ENCODE results near the gene IL7R.

Gene IL7R

DNA sequence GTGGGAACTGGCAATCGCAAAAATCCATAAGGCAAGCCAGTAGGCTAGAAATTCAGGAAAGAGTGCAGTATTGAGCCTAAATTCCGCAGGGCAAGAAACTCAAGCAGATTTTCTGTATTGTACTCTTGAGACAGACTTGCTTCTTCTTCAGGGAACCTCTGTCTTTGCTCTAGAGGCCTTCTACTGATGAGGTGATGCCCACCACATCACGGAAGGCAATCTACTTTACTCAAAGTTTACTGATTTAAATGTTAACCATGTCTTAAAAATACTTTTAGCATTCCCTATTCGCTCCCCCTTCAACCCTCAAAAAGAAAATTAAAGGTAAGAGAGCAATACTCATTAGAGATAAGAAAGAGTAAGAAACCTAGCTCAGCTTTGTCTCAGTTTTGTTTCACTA is 11.3 kb downstream of the IL7R start:
- H3K9me3 ChIP-seq (ENCODE audit: low read length), result no peaks in the 10 kb centered on the region
- H3K27me3 ChIP-seq (ENCODE audit: insufficient read depth, low read length), result peaks cover 6% of the 10 kb centered on the region
- no peaks in the 10 kb centered on the region for H3K36me3 ChIP-seq (ENCODE audit: insufficient read depth, low read length)
- no peaks in the 10 kb centered on the region for H3K4me1 ChIP-seq (ENCODE audit: insufficient read depth, low read length)
- no peak overlapping the region for H3K4me3 ChIP-seq (ENCODE audit: low read length)
- no peak overlapping the region for H2AFZ ChIP-seq (ENCODE audit: low read depth, low read length)

DNA sequence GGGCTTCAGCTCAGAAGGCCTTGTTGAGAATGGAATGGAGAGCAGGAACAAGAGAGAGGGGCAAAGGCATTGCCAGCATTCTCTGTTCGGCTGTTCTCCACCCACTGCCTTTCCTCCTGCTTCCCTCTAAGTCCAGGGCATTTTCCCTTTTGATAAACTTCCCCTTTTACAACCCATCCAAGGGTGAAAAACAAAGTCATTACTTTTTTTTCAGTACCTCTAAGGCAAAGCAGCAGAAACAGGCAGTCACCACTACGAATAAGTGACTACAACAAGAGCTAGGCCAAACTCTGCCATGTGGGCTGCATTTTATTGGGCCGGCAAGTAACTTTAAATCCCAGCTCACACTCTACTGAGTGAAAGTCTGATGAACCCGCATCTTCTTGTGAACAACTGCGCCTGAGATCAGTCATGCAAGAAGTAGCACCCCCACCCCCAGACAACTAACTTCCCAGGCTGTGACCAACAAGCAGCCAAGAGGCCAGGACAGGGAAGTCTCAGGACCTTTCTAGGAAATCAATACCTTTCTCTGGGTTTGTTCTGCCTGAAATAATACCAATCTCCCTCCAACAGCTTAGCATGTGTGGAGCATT is 13.1 kb downstream of the IL7R start:
- Histone ChIP-seq H3K36me3 (ENCODE audit: insufficient read depth, low read length) (no peaks in the 10 kb centered on the region), H3K4me1 (ENCODE audit: insufficient read depth, low read length) (no peaks in the 10 kb centered on the region), H3K4me3 (ENCODE audit: low read length) (no peak overlapping the region), H3K9me3 (ENCODE audit: low read length) (no peaks in the 10 kb centered on the region), H3K27me3 (ENCODE audit: insufficient read depth, low read length) (peaks cover 3% of the 10 kb centered on the region), H2AFZ (ENCODE audit: low read depth, low read length) (no peak overlapping the region)

DNA sequence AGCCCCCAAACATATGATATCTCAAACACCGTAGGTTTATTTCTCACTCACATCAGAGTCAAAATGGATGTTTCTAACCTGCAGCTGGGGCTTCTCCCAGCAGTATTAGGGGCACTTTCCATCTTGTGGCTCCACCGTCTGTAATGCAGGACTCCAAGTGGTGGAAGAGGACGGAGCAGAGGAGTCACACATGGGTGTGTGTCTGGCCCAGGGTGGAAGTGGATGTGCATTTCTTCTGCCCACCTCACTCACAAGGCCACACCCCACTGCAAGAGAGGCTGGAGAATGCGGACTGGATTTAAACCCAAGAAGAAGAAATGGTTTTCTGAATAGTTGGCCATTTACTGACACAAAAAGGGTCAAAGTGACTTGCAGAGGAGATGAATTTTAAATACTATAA is 13.9 kb downstream of the IL7R start:
- no peaks in the 10 kb centered on the region for H3K36me3 ChIP-seq (ENCODE audit: insufficient read depth, low read length)
- H3K4me1 ChIP-seq (ENCODE audit: insufficient read depth, low read length), result no peaks in the 10 kb centered on the region
- peaks cover 3% of the 10 kb centered on the region for H3K27me3 ChIP-seq (ENCODE audit: insufficient read depth, low read length)
- H2AFZ ChIP-seq (ENCODE audit: low read depth, low read length), result no peak overlapping the region
- H3K4me3 ChIP-seq (ENCODE audit: low read length), result no peak overlapping the region
- no peaks in the 10 kb centered on the region for H3K9me3 ChIP-seq (ENCODE audit: low read length)

DNA sequence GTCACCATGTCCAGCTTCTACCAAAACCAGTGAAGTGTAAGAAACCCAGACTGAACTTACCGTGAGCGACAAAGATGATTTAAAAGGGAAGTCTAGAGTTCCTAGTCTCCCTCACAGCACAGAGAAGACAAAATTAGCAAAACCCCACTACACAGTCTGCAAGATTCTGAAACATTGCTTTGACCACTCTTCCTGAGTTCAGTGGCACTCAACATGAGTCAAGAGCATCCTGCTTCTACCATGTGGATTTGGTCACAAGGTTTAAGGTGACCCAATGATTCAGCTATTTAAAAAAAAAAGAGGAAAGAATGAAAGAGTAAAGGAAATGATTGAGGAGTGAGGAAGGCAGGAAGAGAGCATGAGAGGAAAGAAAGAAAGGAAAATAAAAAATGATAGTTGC is 19.8 kb downstream of the IL7R start:
- Histone ChIP-seq H2AFZ (ENCODE audit: low read depth, low read length) (no peak overlapping the region), H3K9me3 (ENCODE audit: low read length) (no peaks in the 10 kb centered on the region), H3K4me1 (ENCODE audit: insufficient read depth, low read length) (peaks cover 2% of the 10 kb centered on the region), H3K27me3 (ENCODE audit: insufficient read depth, low read length) (no peaks in the 10 kb centered on the region), H3K4me3 (ENCODE audit: low read length) (no peak overlapping the region), H3K36me3 (ENCODE audit: insufficient read depth, low read length) (no peaks in the 10 kb centered on the region)

DNA sequence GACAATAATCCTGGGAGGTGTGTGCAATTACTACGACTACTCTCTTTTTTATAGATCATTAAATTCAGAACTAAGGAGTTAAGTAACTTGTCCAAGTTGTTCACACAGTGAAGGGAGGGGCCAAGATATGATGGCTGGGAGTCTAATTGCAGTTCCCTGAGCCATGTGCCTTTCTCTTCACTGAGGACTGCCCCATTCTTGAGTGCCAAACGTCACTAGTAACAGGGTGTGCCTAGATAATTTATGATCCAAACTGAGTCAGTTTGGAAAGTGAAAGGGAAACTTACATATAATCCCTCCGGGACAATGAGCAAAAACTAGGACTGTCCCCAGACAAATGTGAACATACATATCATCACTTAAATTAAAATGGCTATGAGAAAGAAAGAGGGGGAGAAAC is 20.2 kb downstream of the IL7R start:
- Histone ChIP-seq H3K4me3 (ENCODE audit: low read length) (no peak overlapping the region), H3K4me1 (ENCODE audit: insufficient read depth, low read length) (peaks cover 2% of the 10 kb centered on the region), H2AFZ (ENCODE audit: low read depth, low read length) (no peak overlapping the region), H3K36me3 (ENCODE audit: insufficient read depth, low read length) (no peaks in the 10 kb centered on the region), H3K27me3 (ENCODE audit: insufficient read depth, low read length) (no peaks in the 10 kb centered on the region), H3K9me3 (ENCODE audit: low read length) (no peaks in the 10 kb centered on the region)

DNA sequence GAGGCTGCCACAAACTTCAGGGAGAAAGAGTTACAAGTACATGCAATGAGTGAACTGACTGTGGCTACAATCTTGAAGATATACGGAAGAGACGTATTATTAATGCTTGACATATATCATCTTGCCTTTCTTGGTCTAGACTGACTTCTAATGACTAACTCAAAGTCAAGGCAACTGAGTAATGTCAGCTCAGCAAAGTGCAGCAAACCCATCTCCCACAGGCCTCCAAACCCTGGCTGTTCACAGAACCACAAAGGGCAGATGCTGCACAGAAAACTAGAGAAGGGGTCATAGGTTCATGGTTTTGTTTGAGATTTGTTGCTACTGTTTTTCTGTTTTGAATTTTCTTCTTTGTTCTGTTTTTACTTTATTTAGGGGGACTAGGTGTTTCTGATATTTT is 21.0 kb downstream of the IL7R start:
- peaks cover 2% of the 10 kb centered on the region for H3K4me1 ChIP-seq (ENCODE audit: insufficient read depth, low read length)
- H3K27me3 ChIP-seq (ENCODE audit: insufficient read depth, low read length), result no peaks in the 10 kb centered on the region
- H3K4me3 ChIP-seq (ENCODE audit: low read length), result no peak overlapping the region
- no peak overlapping the region for H2AFZ ChIP-seq (ENCODE audit: low read depth, low read length)
- no peaks in the 10 kb centered on the region for H3K36me3 ChIP-seq (ENCODE audit: insufficient read depth, low read length)
- no peaks in the 10 kb centered on the region for H3K9me3 ChIP-seq (ENCODE audit: low read length)

DNA sequence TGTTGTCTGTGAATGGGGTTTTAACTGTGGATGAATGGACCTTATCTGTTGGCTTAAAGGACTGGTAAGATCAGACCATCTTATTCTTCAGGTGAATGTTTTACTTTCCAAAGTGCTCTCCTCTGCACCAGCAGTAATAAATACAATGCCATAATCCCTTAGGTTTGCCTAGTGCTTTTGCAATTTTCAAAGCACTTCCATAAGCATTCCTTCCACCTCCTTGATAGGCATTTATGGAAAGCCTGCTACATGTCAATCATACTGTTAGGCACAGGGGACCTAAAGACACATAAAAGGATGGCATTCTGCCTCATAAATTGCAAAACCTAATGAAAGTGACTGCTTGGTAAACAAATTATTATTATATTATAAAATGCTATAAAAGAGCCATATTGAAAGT is 21.4 kb downstream of the IL7R start:
- Histone ChIP-seq H3K36me3 (ENCODE audit: insufficient read depth, low read length) (no peaks in the 10 kb centered on the region), H3K4me3 (ENCODE audit: low read length) (no peak overlapping the region), H3K9me3 (ENCODE audit: low read length) (no peaks in the 10 kb centered on the region), H2AFZ (ENCODE audit: low read depth, low read length) (no peak overlapping the region), H3K27me3 (ENCODE audit: insufficient read depth, low read length) (no peaks in the 10 kb centered on the region), H3K4me1 (ENCODE audit: insufficient read depth, low read length) (peaks cover 2% of the 10 kb centered on the region)

DNA sequence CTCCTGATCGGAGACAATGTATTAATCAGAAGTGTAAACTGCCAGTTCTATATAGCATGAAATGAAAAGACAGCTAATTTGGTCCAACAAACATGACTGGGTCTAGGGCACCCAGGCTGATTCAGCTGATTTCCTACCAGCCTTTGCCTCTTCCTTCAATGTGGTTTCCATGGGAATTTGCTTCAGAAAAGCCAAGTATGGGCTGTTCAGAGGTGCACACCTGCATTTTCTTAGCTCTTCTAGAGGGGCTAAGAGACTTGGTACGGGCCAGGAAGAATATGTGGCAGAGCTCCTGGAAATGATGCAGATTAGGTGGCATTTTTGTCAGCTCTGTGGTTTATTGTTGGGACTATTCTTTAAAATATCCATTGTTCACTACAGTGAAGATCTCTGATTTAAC is 22.4 kb downstream of the IL7R start:
- no peaks in the 10 kb centered on the region for H3K27me3 ChIP-seq (ENCODE audit: insufficient read depth, low read length)
- H2AFZ ChIP-seq (ENCODE audit: low read depth, low read length), result no peak overlapping the region
- no peak overlapping the region for H3K4me3 ChIP-seq (ENCODE audit: low read length)
- peaks cover 2% of the 10 kb centered on the region for H3K4me1 ChIP-seq (ENCODE audit: insufficient read depth, low read length)
- H3K9me3 ChIP-seq (ENCODE audit: low read length), result no peaks in the 10 kb centered on the region
- H3K36me3 ChIP-seq (ENCODE audit: insufficient read depth, low read length), result no peaks in the 10 kb centered on the region

DNA sequence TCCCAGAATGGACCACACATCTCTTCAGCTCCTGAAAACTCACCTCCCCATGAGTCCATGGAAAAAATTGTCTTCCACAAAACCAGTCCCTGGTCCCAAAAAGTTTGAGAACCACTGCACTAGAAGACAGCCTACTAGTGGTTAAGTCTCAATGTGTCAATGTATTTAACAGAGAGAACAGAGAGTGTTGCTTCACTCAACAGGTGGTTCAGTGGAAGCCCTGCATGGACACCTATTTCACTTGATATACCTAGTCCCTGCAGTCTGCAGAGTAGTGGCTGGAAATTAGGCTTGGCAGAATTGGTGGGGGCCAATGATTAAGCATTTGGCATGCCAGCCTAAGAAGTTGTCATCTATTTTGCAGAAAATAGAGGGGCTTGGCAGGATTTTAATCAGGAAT is 23.0 kb downstream of the IL7R start:
- no peaks in the 10 kb centered on the region for H3K36me3 ChIP-seq (ENCODE audit: insufficient read depth, low read length)
- no peak overlapping the region for H3K4me3 ChIP-seq (ENCODE audit: low read length)
- H3K27me3 ChIP-seq (ENCODE audit: insufficient read depth, low read length), result no peaks in the 10 kb centered on the region
- H3K9me3 ChIP-seq (ENCODE audit: low read length), result no peaks in the 10 kb centered on the region
- H3K4me1 ChIP-seq (ENCODE audit: insufficient read depth, low read length), result peaks cover 2% of the 10 kb centered on the region
- no peak overlapping the region for H2AFZ ChIP-seq (ENCODE audit: low read depth, low read length)

DNA sequence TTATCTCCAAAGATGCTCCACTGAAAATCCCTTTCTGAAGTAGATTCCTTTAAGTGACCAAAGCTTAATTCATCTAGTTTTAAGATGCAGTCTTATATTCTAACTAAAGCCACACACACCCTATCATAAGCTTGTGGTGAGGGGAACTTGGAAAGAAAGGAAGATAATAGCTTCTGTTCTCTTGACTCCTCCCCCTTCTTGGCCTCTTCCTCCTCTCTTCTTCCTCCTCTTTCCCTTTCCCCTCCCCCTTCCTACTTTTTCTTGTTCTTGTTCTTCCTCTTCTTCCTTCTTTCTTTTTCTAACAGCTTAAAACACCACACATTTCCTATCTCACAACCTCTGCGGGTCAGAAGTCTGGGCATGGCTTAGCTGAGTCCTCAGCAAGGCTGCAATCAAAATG is 23.5 kb downstream of the IL7R start:
- Histone ChIP-seq H3K9me3 (ENCODE audit: low read length) (no peaks in the 10 kb centered on the region), H2AFZ (ENCODE audit: low read depth, low read length) (no peak overlapping the region), H3K4me1 (ENCODE audit: insufficient read depth, low read length) (peaks cover 2% of the 10 kb centered on the region), H3K4me3 (ENCODE audit: low read length) (no peak overlapping the region), H3K36me3 (ENCODE audit: insufficient read depth, low read length) (no peaks in the 10 kb centered on the region), H3K27me3 (ENCODE audit: insufficient read depth, low read length) (no peaks in the 10 kb centered on the region)

DNA sequence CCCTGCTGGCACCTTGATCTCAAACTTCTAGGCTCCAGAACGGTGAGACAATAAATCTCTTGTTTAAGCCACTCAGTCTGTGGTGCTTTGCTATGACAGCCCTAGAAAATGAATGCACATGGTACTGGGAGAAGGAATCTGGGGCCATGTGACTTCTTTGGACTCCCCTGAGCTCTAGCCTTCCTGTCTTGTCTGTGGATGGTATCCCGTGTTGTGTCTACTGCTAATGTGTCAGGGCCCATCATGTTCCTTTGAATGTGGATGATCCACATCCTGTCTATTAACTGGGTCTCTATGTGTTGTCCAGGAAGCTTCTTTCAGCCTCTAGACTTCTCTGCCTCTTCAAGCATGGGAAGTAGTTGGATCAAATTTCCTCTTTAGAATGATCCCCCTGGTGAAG is 25.1 kb downstream of the IL7R start:
- Histone ChIP-seq H3K36me3 (ENCODE audit: insufficient read depth, low read length) (no peaks in the 10 kb centered on the region), H2AFZ (ENCODE audit: low read depth, low read length) (no peak overlapping the region), H3K9me3 (ENCODE audit: low read length) (no peaks in the 10 kb centered on the region), H3K27me3 (ENCODE audit: insufficient read depth, low read length) (no peaks in the 10 kb centered on the region), H3K4me1 (ENCODE audit: insufficient read depth, low read length) (peaks cover 2% of the 10 kb centered on the region), H3K4me3 (ENCODE audit: low read length) (no peak overlapping the region)

DNA sequence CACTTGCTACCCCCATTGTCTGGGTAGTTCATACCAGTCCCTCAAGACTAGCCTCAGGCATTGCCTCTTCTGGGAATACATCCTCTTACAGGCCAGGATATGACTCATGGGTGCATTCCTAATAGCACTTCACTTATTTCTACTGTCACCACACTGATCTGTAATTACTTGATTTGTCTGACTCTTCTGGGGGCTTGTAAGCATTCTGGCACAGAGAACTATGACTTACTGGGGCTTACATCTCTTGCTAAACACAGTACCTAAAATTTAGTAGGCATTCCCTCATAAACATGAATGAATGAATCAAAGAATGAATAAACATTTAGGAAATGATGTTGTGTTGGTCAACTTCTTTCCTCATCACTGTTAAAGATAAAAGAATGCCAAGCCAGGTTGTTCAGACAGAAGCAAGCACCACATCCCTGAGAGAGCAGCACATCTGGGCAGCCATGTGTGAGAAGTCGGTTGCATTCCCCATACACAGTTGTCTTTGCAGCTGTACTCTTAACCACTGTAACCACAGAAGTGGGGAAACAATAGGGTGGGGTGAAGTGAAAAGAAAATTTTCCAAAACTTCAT is 27.6 kb downstream of the IL7R start:
- no peak overlapping the region for H2AFZ ChIP-seq (ENCODE audit: low read depth, low read length)
- H3K36me3 ChIP-seq (ENCODE audit: insufficient read depth, low read length), result no peaks in the 10 kb centered on the region
- H3K9me3 ChIP-seq (ENCODE audit: low read length), result no peaks in the 10 kb centered on the region
- no peaks in the 10 kb centered on the region for H3K4me1 ChIP-seq (ENCODE audit: insufficient read depth, low read length)
- H3K27me3 ChIP-seq (ENCODE audit: insufficient read depth, low read length), result no peaks in the 10 kb centered on the region
- H3K4me3 ChIP-seq (ENCODE audit: low read length), result no peak overlapping the region

DNA sequence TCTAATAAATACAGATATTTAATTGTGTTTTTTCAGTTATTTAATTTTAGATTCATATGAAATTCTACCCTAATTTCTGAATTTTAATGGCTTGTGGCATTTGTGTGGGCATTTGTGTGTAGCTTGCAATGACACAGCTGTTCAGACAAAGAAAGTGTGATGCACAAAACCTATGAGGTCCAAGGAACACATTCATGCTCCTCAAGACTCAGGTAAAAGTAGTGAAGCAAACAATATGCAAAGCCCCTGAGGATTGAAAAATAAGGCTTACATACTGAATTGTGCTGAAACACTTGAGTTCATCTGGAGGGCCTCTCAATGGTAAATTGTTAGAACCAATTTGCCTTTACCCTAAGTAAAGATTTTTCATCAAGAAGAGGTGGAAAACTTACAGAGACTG is 28.1 kb downstream of the IL7R start:
- H3K9me3 ChIP-seq (ENCODE audit: low read length), result no peaks in the 10 kb centered on the region
- H3K4me3 ChIP-seq (ENCODE audit: low read length), result no peak overlapping the region
- no peaks in the 10 kb centered on the region for H3K36me3 ChIP-seq (ENCODE audit: insufficient read depth, low read length)
- H3K4me1 ChIP-seq (ENCODE audit: insufficient read depth, low read length), result no peaks in the 10 kb centered on the region
- H3K27me3 ChIP-seq (ENCODE audit: insufficient read depth, low read length), result no peaks in the 10 kb centered on the region
- no peak overlapping the region for H2AFZ ChIP-seq (ENCODE audit: low read depth, low read length)

DNA sequence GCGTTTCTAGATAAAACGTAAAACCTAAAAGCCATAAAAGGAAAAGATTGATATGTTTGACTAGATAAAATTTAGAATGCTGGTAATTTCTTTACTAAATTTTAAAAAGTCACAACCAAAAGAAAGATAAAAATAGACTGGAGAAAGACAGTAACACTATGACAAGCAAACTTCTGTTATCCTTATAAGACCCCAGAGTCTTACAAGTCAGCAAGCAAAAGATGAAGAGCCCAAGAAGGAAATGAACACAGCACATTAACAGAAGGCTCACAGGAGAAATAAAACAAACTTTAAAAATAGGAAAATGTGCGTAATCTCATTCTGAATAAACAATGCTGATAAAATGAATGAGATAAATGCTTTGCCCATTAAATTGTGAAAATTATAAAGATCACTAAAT is 29.7 kb downstream of the IL7R start:
- H3K4me1 ChIP-seq (ENCODE audit: insufficient read depth, low read length), result no peaks in the 10 kb centered on the region
- H3K36me3 ChIP-seq (ENCODE audit: insufficient read depth, low read length), result no peaks in the 10 kb centered on the region
- no peak overlapping the region for H3K4me3 ChIP-seq (ENCODE audit: low read length)
- no peaks in the 10 kb centered on the region for H3K9me3 ChIP-seq (ENCODE audit: low read length)
- no peaks in the 10 kb centered on the region for H3K27me3 ChIP-seq (ENCODE audit: insufficient read depth, low read length)
- H2AFZ ChIP-seq (ENCODE audit: low read depth, low read length), result no peak overlapping the region

Data from neuron (in vitro differentiated cells).